Measurements from ENCODE around the gene WNT3.
A peak's percentile ranks its signal among the peaks of the same experiment; 100 is the strongest.

The WNT3 gene

GRCh38 chr17:46788300-46788699 lies 30.2 kb downstream of the WNT3 start:
- no peak overlapping the region for H3K4me3 ChIP-seq (ENCODE audit: low read depth, low read length)
- no peak for TF ChIP-seq CTCF (IDR thresholded peaks at IDR 0.05; ENCODE audit: insufficient read depth, low read depth, low read length, missing control alignments)

GRCh38 chr17:46787478-46787877 lies 31.0 kb downstream of the WNT3 start:
- H3K4me3 ChIP-seq (ENCODE audit: low read depth, low read length): no peak overlapping the region
- TF ChIP-seq CTCF (IDR thresholded peaks at IDR 0.05; ENCODE audit: insufficient read depth, low read depth, low read length, missing control alignments): no peak
- no peak for DNase-seq (ENCODE audit: low read depth)

More at GRCh38 chr17:46788300-46788699, 30.2 kb downstream of the WNT3 start:
- no peak for DNase-seq (ENCODE audit: low read depth)

- no peak for TF ChIP-seq CTCF (IDR thresholded peaks at IDR 0.05; ENCODE audit: insufficient read depth, low read depth, low read length, missing control alignments)
- H3K4me3 ChIP-seq (ENCODE audit: low read depth, low read length): no peak overlapping the region
- DNase-seq (ENCODE audit: low read depth): no peak
Measured at GRCh38 chr17:46785696-46786095, 32.8 kb downstream of the WNT3 start.

GRCh38 chr17:46783031-46783593 lies 35.4 kb downstream of the WNT3 start:
- no peak overlapping the region for H3K4me3 ChIP-seq (ENCODE audit: low read depth, low read length)
- no peak for DNase-seq (ENCODE audit: low read depth)
- TF ChIP-seq CTCF (IDR thresholded peaks at IDR 0.05; ENCODE audit: insufficient read depth, low read depth, low read length, missing control alignments): no peak

- DNase-seq (ENCODE audit: low read depth): peak; percentile 38
- no peak overlapping the region for H3K4me3 ChIP-seq (ENCODE audit: low read depth, low read length)
- peak; percentile 50 for TF ChIP-seq CTCF (IDR thresholded peaks at IDR 0.05; ENCODE audit: insufficient read depth, low read depth, low read length, missing control alignments)
Measured at GRCh38 chr17:46782250-46782953, 36.1 kb downstream of the WNT3 start.

- DNase-seq (ENCODE audit: low read depth): no peak
- no peak for TF ChIP-seq CTCF (IDR thresholded peaks at IDR 0.05; ENCODE audit: insufficient read depth, low read depth, low read length, missing control alignments)
- H3K4me3 ChIP-seq (ENCODE audit: low read depth, low read length): no peak overlapping the region
Measured at GRCh38 chr17:46780003-46780373, 38.5 kb downstream of the WNT3 start.
